EL (cell line): ENCODE results near the gene CERS6.

Experiments
- DNase-seq: peaks from one replicate; pipeline ENCODE4 v3.0.0-alpha.2; 2016

The CERS6 gene

DNA sequence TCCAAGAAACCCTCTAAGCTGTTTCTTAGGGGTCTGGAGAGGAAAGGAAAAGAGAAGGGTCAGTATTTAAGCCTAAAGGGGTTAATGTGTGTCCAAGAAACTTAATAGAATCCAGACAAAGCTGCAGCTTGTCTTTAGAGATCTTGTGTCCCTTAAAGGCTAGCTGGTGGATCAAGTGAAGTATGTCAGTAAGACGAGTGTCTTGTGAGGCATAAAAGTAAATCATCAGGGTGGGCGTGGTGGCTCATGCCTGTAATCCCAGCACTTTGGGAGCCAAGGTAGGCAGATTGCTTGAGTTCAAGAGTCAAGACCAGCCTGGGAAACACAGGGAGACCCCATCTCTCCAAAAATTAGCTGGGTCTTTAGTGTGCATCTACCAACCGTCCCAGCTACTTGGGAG, 47.8 kb downstream of the CERS6 start:
- DNase-seq: no peak

DNA sequence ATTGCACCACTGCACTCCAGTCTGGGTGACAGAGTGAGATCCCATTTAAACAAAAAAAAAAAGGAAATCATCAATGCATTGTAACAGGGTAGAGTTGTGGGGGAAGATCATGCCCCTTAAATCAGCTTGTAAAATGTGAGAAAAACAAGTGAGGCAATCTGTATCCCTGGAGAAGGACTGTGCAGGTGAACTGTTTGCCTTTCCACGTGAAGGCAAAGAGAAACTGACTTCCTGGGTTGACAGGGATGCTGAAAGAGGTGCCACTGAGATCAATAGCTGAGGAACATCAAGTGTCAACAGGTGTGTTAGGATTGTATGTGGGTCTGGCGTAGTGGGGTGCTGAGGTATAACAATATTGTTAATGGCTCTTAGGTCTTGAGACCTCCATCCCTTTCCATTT, 48.3 kb downstream of the CERS6 start:
- DNase-seq: no peak

DNA sequence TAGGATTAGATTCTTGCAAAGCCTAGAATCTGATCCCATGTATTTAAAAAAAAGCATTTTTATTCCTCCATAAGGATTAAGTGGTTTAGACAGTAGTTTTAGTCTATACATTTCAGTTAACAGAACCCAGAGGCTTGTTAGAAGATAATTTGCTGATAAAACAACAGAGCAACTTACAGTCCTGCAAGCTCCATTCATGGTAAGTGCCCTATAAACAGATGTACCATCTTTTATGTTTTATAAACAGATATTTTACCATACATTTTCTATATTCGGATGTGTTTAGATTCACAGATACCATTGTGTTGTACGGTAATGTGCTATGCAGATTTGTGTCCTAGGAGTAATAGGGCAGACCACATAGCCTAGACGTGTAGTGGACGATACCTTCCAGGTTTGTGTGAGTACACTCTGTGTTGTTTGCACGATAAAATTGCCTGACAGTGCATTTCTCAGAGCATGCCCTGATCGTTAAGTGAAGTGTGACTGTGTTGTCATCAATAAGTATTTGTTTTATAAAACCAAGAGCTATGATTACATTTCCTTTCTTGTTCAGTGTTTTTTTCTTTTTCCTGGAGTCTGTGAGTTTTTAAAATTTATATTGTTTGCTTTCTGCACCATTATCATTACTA, 54.2 kb downstream of the CERS6 start:
- no peak for DNase-seq

DNA sequence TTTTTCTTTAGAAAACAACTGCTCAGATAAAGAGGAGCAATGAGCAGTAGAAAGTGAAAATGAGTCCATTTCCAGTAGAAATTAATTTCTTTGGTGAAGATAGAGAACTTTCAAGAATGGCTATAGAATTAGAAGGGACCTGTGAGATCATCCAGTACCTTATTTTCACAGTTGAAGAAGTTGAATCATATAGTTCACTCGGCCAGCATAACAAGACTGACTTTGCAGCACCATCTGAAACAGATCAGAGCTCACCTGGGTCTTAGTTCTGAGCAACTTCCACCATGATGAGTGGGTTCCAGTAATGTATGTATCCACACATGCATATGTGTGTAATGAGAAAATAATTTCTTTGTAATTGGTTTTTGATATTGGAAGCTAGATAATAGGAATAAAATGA, 58.6 kb downstream of the CERS6 start:
- DNase-seq: no peak

DNA sequence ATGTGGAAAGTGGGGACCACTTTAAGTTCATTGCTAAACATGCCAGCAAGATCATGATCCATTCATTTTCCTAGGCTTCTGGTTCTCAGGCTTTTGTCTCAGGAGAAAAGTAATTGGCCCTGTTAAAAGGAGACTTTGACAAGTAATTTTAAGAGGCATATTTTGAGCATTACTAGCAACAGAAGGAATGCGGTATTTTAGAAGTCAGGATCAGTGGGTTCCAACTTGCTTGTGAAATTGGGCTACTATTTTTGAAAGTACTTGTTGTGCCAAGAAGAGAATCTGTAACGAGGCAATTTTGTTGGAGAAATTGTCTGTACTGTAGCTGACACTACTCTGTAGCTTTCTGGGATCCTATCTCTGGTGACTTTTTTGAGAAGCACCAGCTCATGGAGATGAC, 59.4 kb downstream of the CERS6 start:
- DNase-seq: peak; percentile 86

DNA sequence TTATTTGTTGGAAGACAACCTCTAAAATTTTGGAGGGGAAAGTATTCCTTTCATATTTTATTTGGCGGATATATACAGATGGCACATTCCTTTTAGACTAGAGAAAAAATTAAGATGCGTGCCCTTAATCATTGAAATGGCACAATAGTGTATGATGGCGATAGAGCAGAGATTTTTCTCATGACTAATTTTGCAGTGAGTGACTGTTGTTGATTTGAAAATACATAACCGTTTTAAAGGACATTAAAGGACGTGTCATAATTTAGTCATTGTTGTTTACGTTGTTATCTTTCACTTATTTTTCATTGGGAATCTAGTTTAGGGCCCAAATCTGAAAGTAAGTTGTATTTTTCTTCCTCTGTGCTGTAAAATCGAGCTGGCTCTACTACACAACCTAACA, 61.7 kb downstream of the CERS6 start:
- no peak for DNase-seq

DNA sequence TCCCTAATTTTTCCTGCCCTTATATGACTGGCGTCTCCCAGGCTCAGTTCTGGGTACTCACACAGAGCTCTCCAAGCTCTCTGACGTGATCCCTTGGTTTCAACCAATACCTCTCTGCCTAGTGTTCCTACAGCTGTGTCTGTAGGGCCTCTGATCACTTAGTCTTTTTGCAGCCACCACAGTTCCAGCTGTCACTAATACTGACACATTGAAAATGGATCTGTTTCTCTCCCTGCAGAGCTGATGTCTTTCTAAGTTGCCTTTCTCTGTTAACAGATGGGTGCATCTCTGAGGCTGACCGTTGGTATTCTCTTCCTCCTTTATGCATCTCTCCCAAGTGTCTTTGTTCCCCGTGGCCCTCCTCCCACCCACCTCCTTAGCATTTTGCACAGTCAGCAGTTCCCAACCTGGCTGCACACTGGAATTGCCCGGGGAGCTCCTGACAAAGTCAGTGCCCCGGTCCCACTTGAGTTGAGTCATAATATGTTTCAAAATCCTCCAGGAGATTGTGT, 62.5 kb downstream of the CERS6 start:
- DNase-seq: peak; percentile 24

DNA sequence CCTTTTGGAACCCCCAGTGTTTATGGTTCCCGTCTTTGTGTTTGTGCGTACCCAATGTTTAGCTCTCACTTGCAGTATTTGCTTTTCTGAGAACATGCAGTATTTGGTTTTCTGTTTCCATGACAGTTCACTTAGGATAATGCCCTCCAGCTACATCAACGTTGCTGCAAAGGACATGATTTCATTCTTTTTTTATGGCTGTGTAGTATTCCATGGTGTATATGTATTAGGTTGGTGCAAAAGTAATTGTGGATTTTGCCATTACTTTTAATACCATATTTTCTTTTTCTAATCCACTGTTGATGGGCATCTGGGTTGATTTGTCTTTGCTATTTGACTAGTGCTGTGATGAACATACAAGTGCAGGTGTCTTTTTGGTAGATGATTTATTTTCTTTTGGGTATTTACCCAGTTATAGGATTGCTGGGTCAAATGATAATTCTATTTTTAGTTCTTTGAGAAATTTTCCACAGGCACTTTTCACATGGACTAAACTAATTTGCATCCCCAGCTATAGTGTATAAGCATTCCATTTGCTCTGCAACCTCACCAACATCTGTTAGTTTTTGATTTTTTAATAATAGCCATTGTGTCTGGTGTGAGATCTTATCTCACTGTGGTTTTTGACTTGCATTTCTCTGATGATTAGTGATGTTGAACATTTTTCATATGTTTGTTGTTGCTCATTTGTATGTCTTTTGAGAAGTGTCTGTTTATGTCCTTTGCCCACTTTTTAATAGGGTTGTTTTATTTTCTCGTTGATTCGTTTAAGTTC, 63.6 kb downstream of the CERS6 start:
- peak; percentile 63 for DNase-seq

DNA sequence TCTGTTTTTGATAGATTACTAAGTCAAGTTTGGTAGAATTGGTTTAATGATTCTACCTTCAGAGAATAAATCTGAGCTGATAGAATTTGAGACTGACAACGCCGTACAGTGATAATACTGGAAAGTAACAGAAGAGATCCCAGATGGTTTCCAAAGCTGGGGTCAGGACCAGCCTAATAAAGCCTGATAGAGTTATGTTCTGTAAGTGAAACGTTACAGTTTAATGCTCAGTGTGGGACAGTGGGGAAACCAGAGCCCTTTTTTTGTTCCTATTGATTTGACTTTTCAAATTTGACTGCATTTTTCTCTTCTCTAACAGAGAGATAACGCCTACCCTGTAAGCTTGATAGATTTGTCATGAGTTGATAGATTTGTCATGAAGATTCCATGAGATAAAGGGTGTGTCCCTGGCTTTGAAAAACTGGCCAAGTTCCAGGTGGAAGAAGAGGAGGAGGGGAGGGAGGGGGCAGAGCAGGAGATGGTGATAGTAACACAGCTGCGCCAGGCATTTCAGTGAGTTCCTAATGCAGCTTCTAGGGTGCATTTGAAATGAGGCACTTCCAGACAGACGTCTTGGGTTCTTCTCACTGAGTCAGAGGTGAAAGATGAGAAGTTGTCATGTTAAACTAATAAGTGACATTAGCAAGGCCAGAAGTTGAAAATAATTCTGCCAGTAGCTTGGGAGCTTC, 65.1 kb downstream of the CERS6 start:
- DNase-seq: no peak

DNA sequence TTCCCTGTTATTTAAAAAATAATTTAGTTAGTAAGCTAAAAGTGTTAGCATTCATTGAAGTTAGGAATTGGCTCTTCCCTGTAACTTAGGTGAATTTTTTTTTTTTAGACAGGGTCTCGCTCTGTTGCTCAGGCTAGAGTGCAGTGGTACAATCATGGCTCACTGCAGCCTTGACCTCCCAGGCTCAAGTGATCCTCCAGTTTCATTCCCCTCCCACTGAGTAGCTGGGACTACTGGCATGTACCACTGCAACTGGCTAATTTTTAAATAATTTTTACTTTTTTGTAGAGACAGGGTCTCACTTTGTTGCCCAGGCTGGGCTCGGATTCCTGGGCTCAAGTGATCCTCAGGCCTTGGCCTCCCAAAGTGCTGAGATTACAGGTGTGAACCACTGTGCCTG, 66.4 kb downstream of the CERS6 start:
- no peak for DNase-seq

DNA sequence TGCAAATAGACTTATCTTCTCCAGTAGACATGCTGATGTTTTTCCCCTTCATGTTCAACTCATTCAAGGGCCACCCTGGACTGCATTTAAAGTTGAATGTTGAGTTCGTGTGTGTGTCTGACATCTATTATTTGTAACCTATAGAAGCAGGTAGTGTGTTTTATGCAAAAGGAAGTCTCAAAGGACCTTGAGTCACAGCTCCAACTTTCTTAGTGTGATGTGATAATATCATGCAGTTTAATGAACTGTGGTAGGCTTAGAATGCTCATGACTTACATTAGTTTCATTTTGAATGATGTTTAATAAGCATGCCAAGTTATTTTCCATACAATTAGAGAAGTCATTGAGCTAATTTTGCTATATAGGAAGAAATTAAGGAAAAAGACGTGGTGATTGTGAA, 67.9 kb downstream of the CERS6 start:
- no peak for DNase-seq

DNA sequence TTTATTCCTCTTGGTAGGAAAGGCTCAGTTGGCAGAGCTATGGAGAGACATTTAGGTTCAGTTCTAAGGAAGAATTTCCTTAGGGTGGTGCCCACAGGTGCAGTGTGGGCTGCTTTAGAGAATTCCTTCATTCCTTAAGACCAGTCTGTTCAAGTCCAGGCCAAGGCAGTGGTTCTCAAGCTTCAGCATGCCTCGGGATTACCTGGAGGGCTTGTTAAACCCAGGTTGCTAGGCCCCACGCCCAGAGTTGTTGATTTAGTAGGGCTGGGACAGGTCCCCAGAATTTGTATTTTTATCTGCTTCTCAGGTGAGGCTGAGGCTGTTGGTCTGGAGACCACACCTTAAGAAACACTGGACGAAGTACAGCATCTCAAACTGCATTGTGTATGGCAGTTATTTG, 68.9 kb downstream of the CERS6 start:
- no peak for DNase-seq

DNA sequence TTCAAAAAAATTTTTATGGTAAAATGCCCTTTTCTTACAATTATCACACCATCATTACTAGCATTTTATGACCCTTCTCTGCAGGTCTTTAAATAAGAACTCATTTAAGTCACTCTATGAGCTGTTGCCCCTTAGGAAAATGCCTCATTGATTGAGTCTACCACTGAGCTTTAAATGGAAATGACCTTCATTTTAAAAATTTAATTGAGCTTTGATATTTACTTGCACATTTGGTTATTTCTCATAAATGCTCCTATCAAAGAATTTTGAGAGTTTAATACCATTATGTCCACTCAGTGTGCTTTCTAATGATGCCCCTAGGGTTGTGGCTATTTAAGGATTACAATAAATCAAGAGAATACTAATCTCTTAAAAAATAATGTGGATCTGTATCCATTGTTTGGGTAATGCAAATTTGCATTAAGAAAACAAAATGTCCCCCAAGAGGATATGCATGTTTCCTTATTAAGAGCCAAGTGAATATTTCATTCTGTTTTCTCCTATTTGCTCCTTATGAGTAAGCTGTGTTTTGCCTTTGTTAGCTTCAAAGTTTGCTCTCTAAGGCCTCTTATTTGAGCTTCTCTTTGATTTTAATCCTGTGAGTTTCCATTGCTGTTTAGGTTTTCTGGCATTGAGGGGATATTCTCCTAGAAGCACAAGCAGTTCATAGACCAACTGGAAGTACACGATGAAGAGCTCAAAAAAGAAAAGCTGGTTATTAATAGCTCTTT, 69.8 kb downstream of the CERS6 start:
- DNase-seq: no peak

DNA sequence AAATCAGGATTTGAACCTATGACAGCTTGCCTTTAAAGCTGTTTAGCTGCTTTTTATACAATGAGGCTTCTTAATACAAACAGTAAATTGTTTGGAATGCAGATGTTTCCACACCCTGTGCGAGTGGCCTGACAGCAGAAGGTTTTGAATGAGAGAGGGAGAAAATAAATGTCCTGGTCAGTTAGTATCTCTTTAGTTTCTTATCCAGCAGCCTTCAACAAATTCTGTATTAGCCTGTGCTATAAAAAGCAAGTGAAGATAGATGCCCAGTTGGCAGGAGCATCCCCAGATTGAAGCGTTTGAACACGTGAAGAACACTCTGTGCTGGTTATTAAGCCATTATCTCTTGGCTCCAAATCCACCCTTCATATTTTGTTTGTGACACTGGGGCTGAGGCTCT, 70.6 kb downstream of the CERS6 start:
- DNase-seq: no peak

DNA sequence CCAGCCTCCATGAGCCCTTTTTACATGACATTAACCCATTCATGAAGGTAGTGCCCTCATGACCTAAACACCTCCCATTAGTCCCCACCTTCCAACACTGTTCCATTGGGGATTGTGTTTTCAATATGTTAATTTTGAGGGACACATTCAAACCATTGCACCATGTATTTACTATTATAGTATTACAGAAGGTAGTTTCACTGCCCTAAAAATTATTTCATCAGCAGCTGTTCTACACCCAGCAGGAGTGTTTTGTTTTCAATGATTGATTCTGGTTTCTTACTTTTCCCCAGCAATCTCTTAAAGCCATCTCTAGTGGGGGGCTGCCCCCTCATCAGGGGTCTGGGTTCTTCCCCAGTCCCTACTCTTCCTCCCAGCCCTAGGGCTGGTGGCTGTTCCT, 71.9 kb downstream of the CERS6 start:
- no peak for DNase-seq

DNA sequence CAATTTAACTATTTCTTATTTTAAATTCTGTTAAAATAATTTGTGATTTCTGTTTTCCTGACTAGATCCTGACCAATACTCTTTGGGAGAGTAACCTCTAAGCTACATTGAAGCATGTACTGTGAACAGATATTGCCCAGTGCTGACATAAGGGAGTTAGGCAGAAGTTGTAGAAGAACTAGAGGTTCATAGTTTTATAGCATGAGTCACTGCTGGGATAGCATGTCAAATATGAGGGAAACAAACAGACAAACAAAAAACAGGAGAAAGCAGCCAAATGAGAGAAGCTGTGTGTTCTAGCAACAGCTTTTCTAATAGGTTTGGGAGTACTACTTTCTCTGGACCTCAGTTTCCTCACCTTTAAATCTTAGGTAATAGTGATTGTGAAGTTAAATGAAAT, 72.4 kb downstream of the CERS6 start:
- DNase-seq: peak; percentile 48

DNA sequence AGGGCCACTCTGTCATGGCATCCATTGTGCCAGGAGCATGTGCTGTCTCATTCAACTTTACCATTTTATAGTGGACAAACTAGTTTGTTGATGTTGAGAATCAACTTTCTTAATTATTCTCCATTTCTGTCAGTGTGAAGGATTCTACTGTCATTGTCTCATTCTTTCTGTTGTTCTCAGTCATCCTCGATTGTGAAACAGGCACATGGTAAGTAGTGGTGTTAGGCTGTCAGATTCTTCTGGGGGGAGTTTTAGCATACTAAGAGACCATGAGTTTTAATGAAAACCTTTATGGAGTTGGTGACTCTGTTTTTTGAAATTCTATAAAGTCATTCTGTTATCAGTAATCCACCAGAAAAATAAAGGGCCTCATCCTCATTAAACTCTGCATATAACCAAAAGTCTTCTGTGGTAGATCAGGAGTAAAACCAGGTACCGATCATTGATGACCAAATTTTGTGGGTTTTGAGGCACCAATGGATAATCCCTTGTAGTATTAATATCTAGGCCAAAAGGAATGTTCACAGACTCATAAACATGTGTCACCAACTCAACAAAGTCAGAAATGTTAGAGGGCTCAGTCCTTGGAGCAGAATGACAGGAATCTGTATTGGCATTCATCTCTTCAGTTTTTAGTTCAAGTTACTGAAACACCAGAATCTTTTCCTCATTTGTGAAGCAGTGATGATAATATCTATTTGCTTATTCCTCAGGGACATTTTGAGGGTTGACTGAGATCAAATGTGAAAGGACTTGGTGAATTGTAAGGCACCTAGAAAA, 73.2 kb downstream of the CERS6 start:
- DNase-seq: peak; percentile 36

DNA sequence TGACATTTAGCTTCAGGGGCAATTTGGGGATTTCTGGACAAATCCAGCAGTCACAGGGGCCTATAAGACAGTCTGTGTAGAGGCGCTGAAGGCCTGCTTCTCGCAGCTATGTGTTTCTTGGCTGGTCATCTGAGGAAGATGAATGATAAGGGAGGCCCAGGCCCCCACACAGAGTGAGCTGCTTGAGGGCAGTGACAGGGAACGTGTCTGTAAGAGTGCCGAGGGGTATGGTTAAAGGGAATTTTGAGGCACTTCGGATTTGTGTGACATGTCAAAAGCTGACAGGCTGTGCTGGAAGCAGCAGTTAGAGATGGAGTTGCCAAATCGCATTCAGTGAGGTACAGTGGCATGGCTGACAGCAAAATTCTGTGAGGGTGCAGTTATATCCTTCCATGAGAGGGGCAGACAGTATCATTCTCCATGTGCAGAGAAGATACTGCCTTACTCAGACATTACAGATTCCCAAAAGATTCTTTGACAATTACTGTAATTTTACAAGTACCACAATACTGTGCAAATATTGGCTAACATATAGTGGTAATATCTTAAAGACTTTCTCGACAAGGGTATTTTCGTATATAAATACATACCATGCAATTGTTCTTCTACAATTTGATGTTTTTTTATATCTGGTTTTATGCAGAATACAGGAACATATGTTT, 74.0 kb downstream of the CERS6 start:
- DNase-seq: no peak

DNA sequence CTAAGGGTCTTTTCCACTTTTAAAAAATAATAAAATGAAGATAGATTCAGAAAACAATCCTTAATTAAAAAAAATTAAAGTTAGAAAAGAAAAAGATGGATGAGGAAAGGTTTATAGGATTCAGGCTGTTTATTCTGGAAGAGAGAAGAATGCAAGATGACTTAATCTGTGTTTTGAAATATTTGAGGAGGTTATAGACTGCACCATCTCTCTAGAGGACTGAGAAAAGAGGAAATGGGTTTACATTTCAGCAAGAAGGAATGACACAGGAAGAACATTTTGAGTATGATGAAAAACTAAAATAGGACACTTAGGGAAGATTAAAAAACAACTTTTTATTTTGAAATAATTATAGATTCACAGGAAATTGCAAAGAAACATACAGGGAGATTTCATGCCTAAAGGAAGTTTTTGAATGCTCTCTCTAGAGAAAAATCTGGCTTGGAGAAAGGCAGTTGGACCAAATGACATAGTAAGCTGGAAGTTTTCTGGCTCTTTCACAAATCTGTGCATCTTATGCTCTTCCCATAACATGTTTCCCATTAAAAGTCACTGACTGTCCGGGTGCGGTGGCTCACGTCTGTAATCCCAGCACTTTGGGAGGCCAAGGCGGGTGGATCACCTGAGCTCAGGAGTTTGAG, 75.0 kb downstream of the CERS6 start:
- peak; percentile 48 for DNase-seq

DNA sequence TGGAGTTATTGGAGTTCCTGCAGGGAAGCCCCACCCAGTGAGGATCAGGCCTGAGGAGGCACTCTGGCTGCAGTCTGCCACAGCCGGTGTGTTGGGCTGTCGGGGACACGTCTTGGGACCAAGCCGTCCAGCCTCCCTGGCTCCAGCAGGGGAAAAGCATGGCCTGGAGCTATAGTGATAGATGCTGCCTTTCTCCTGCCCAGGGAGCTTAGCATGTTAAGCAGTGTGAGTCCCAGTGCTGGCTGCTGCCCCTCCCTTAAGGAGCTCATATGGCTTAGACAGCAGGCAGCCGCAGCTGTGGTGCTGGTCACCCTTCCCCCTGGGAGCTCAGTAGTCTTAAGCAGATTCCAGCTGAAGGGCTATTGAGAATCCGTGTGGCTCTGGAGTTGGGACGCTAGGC, 78.9 kb downstream of the CERS6 start:
- DNase-seq: no peak

DNA sequence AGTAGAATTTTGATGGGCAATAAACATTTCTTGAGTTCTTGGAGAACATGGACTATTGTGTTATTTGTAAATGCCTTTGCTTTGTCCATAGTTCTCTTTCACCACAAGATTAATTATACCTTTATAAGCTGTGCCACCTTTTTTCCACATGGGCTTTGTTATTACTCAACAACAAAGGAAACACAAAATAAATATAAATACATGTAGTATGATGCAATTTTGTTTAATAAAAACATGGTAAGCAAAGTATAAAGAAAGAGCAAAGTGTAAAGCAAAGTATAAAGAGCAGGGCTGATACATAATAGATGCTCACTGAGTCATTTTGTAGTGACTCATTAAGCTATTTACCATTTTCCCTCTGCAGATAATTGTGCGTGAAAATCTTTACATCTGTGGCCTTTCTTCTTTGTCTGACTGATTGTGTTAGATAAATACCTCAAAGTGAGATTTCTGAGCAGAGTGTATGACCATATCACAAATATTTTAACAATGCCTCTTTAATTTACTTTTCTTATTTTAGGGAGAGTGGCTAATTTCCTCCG, 80.9 kb downstream of the CERS6 start:
- peak; percentile 49 for DNase-seq
